ENCODE measurements around the gene ETNPPL.

ETNPPL gene

GRCh38 chr4:108754327-108754726, 8.5 kb downstream of the ETNPPL start:
- no peak for TF ChIP-seq CTCF (IDR thresholded peaks at IDR 0.05)

- no peak for TF ChIP-seq CTCF (IDR thresholded peaks at IDR 0.05)
These were observed 11.5 kb downstream of the ETNPPL start for GRCh38 chr4:108751321-108751720.

- TF ChIP-seq CTCF (IDR thresholded peaks at IDR 0.05) = no peak
These were observed 13.7 kb downstream of the ETNPPL start for GRCh38 chr4:108749119-108749518.

GRCh38 chr4:108746511-108746910, 16.3 kb downstream of the ETNPPL start:
- no peak for TF ChIP-seq CTCF (IDR thresholded peaks at IDR 0.05)

GRCh38 chr4:108744307-108744706, 18.5 kb downstream of the ETNPPL start:
- TF ChIP-seq CTCF (IDR thresholded peaks at IDR 0.05) = no peak

- TF ChIP-seq CTCF (IDR thresholded peaks at IDR 0.05) = no peak
These were observed 20.1 kb downstream of the ETNPPL start for GRCh38 chr4:108742451-108743420.

GRCh38 chr4:108738003-108738706, 24.7 kb downstream of the ETNPPL start:
- TF ChIP-seq CTCF (IDR thresholded peaks at IDR 0.05) = no peak
